HepG2 (cell line): ENCODE results near the gene ATL2. TPM values are rescaled to one million over a fixed set of nuclear protein-coding genes. Genes with fewer than 3 reads are reported as not detected.
A peak's percentile ranks its signal among the peaks of the same experiment; 100 is the strongest.

ENCODE experiments used
- ATAD3A ChIP-seq: sonication (generic); formaldehyde crosslinking; IDR thresholded peaks from 2 replicates; pipeline ENCODE4 v1.4.0; 2020; ENCODE audit warnings: missing genetic modification reagents
- ATF7-NPFF ChIP-seq: sonication (generic); formaldehyde crosslinking; IDR thresholded peaks from 2 replicates; pipeline ENCODE4 v1.8.1; 2023; ENCODE audit warnings: mild to moderate bottlenecking, low read depth, missing genetic modification reagents, moderate library complexity
- DMAP1 ChIP-seq: IDR thresholded peaks from 2 replicates; pipeline ENCODE4 v1.6.1; 2016
- FOXA1 ChIP-seq, 2 experiments: fragments of 450-650 bp in 1 of 2; sonication (generic) in 1 of 2; formaldehyde crosslinking in 1 of 2; IDR thresholded peaks; 2 replicates each; pipeline versions ENCODE4 v1.4.0 to v1.6.1; 2016 to 2020; ENCODE audit warnings: missing genetic modification reagents in 1 of 2
- HMG20A ChIP-seq: IDR thresholded peaks from 2 replicates; pipeline ENCODE4 v1.6.1; 2016; ENCODE audit warnings: borderline replicate concordance
- JARID2 ChIP-seq: sonication (generic); formaldehyde crosslinking; IDR thresholded peaks from 2 replicates; pipeline ENCODE4 v1.8.1; 2023; ENCODE audit warnings: missing genetic modification reagents, inconsistent platforms; ENCODE audit not compliant: insufficient replicate concordance
- PHF5A ChIP-seq: IDR thresholded peaks from one replicate; pipeline ENCODE4 v1.6.1; 2018; ENCODE audit warnings: low read depth, missing genetic modification reagents; ENCODE audit not compliant: unreplicated experiment
- RBM22 ChIP-seq: fragments of 200-400 bp; formaldehyde crosslinking; optimal IDR thresholded peaks from 2 replicates; pipeline ENCODE3; 2017; ENCODE audit warnings: mild to moderate bottlenecking, low read length, moderate library complexity
- ZBTB21 ChIP-seq: sonication (generic); formaldehyde crosslinking; IDR thresholded peaks from 2 replicates; pipeline ENCODE4 v1.4.0; 2020; ENCODE audit warnings: missing genetic modification reagents
- ZFP82 ChIP-seq: sonication (generic); formaldehyde crosslinking; IDR thresholded peaks from 2 replicates; pipeline ENCODE4 v1.5.1; 2020; ENCODE audit warnings: mild to moderate bottlenecking, missing genetic modification reagents, borderline replicate concordance
- ZFP90 ChIP-seq: sonication (generic); formaldehyde crosslinking; IDR thresholded peaks from 2 replicates; pipeline ENCODE4 v1.8.0; 2022; ENCODE audit warnings: missing genetic modification reagents, mild to moderate bottlenecking, inconsistent platforms, borderline replicate concordance
- ZNF101 ChIP-seq: sonication (generic); formaldehyde crosslinking; IDR thresholded peaks from 2 replicates; pipeline ENCODE4 v1.4.0; 2020; ENCODE audit warnings: mild to moderate bottlenecking, low read depth, missing genetic modification reagents, borderline replicate concordance
- ZNF317 ChIP-seq: sonication (generic); formaldehyde crosslinking; IDR thresholded peaks from 2 replicates; pipeline ENCODE4 v1.5.0; 2020; ENCODE audit warnings: mild to moderate bottlenecking, missing genetic modification reagents
- ZNF446 ChIP-seq: sonication (generic); formaldehyde crosslinking; IDR thresholded peaks from 2 replicates; pipeline ENCODE4 v1.5.0; 2020; ENCODE audit warnings: mild to moderate bottlenecking, missing genetic modification reagents
- ZNF552 ChIP-seq: sonication (generic); formaldehyde crosslinking; IDR thresholded peaks from 2 replicates; pipeline ENCODE4 v1.9.0; 2022; ENCODE audit warnings: missing genetic modification reagents, mild to moderate bottlenecking, borderline replicate concordance
- ZNF615 ChIP-seq: sonication (generic); formaldehyde crosslinking; IDR thresholded peaks from 2 replicates; pipeline ENCODE4 v1.5.0; 2020; ENCODE audit warnings: mild to moderate bottlenecking, missing genetic modification reagents, borderline replicate concordance
- ZNF672 ChIP-seq: sonication (generic); formaldehyde crosslinking; IDR thresholded peaks from 2 replicates; pipeline ENCODE4 v1.8.1; 2022; ENCODE audit warnings: missing genetic modification reagents
- ZNF713 ChIP-seq: sonication (generic); formaldehyde crosslinking; IDR thresholded peaks from 2 replicates; pipeline ENCODE4 v1.4.0; 2020; ENCODE audit warnings: mild to moderate bottlenecking, missing genetic modification reagents
- ZNF768 ChIP-seq: sonication (generic); formaldehyde crosslinking; IDR thresholded peaks from 2 replicates; pipeline ENCODE4 v1.4.0; 2020; ENCODE audit warnings: missing genetic modification reagents
- ZNF850 ChIP-seq: sonication (generic); formaldehyde crosslinking; conservative IDR thresholded peaks from 2 replicates; pipeline ENCODE4 v1.9.0; 2021; ENCODE audit warnings: mild to moderate bottlenecking, missing genetic modification reagents
- polyA plus RNA-seq, 8 experiments: library from polyadenylated mRNA; depleted of rRNA in 3 of 8; stranded (reverse) in 7 of 8; unstranded in 1 of 8; fragments of >200 nt; fragmentation: Illumina TruSeq in 4 of 8; extraction: Trizol in 4 of 8; gene quantifications; 2 replicates each; pipeline versions ENCODE4 v1.2.1 to v1.2.3, GENCODE V29; 2011 to 2016; ENCODE audit warnings: low read depth in 4 of 8, missing spikeins in 1 of 8, mixed read lengths in 1 of 8; ENCODE audit not compliant: insufficient read depth in 1 of 8
- total RNA-seq, 5 experiments: library from RNA; depleted of rRNA; stranded (reverse); fragments of >200 nt; fragmentation: Illumina TruSeq; extraction: Trizol; gene quantifications; 2 replicates each; pipeline ENCODE4 v1.2.3, GENCODE V29; 2016; ENCODE audit warnings: low read depth in 1 of 5
- TF ChIP-seq, protein P1 (sequence below): sonication (generic); formaldehyde crosslinking; IDR thresholded peaks from 2 replicates; pipeline ENCODE4 v1.4.0; 2020; ENCODE audit warnings: missing genetic modification reagents, mild to moderate bottlenecking, borderline replicate concordance
- TF ChIP-seq, protein P2 (sequence below): IDR thresholded peaks from 2 replicates; pipeline ENCODE4 v1.6.1; 2012; ENCODE audit warnings: low read depth, low read length, improper control_type of control experiment
- TF ChIP-seq, protein P3 (sequence below): sonication (generic); formaldehyde crosslinking; IDR thresholded peaks from 2 replicates; pipeline ENCODE4 v1.4.0; 2020; ENCODE audit warnings: missing genetic modification reagents
- TF ChIP-seq, protein P4 (sequence below): sonication (generic); formaldehyde crosslinking; IDR thresholded peaks from 2 replicates; pipeline ENCODE4 v1.4.0; 2020; ENCODE audit warnings: mild to moderate bottlenecking, missing genetic modification reagents

Gene ATL2
- total and polyA plus RNA-seq, 2 of the 13 experiments (the other 11 are each of a cell fraction or from before 2014, with no cell fraction given): 56.5 to 119 TPM

DNA sequence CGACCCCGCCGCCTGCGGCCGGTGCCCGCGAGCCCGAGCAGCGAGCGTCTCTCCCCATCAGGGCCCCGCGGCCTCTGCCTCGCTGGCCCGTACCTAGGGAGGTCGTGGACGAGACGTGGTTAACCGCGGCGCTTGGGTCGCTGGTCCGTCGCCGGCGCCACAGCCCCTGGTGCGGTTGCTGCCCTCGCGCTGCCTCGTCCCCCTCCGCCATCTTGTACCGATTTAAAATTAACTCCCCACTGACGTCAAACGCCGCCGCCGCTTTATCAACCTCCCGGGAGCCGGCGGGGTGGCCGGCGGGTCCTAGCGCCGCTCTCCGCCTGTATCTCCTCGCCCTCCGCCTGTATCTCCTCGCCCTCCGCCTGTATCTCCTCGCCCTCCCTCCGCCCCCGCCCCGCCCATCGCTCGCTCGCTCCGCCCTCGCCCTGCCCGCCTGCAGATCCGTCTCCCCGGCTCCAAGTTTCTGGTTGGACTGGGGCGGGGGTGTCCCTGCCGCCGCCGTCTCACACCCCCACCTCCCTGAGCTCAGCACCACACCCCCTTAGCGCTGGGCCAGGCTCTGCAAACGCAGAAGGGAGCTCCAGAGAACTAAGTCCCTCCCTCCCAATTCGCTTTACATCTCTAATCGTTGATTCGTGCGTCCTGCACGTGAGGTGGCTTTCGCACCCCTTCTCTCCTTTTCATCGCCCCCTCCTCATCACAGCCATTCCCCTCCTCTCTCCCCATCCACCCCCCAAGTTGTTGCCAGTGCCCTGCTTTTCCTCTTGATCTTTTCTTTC lies at the start of gene ATL2 (continued):
- TF ChIP-seq JARID2 (CRISPR knock-in tag): no peak
- no peak for TF ChIP-seq RBM22
- peak; percentile 70; the same call in 1 of the 2 replicates for TF ChIP-seq ZFP82
- peak; percentile 89 for TF ChIP-seq DMAP1
- TF ChIP-seq ZNF672 (CRISPR knock-in tag): no peak
- TF ChIP-seq ZNF317 (CRISPR knock-in tag): peak; percentile 25; the same call in 1 of the 2 replicates
- TF ChIP-seq, protein P1, sequence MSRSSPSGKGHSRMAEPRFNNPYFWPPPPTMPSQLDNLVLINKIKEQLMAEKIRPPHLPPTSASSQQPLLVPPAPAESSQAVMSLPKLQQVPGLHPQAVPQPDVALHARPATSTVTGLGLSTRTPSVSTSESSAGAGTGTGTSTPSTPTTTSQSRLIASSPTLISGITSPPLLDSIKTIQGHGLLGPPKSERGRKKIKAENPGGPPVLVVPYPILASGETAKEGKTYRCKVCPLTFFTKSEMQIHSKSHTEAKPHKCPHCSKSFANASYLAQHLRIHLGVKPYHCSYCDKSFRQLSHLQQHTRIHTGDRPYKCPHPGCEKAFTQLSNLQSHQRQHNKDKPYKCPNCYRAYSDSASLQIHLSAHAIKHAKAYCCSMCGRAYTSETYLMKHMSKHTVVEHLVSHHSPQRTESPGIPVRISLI (CRISPR knock-in tag): no peak; the same call in 1 of the 2 replicates
- no peak for TF ChIP-seq ZNF446 (CRISPR knock-in tag)
- 0 out of 2 replicates have a peak, but pooled peaks have one; percentile 40 for TF ChIP-seq ZNF552 (CRISPR knock-in tag)
- TF ChIP-seq, protein P2, sequence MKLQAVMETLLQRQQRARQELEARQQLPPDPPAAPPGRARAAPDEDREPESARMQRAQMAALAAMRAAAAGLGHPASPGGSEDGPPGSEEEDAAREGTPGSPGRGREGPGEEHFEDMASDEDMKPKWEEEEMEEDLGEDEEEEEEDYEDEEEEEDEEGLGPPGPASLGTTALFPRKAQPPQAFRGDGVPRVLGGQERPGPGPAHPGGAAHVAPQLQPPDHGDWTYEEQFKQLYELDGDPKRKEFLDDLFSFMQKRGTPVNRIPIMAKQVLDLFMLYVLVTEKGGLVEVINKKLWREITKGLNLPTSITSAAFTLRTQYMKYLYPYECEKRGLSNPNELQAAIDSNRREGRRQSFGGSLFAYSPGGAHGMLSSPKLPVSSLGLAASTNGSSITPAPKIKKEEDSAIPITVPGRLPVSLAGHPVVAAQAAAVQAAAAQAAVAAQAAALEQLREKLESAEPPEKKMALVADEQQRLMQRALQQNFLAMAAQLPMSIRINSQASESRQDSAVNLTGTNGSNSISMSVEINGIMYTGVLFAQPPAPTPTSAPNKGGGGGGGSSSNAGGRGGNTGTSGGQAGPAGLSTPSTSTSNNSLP: peak; percentile 77; the same call in 1 of the 2 replicates
- peak; percentile 47; the same call in 1 of the 2 replicates for TF ChIP-seq ZNF768
- no peak for TF ChIP-seq ZNF850 (CRISPR knock-in tag)
- TF ChIP-seq HMG20A: no peak
- no peak for TF ChIP-seq FOXA1 (IDR thresholded peaks at IDR 0.05)
- TF ChIP-seq FOXA1 (CRISPR knock-in tag; IDR thresholded peaks at IDR 0.05): peak; percentile 31; the same call in 1 of the 2 replicates
- TF ChIP-seq ZBTB21: peak; percentile 47; the same call in 1 of the 2 replicates
- peak; percentile 30 for TF ChIP-seq PHF5A (CRISPR knock-in tag)
- TF ChIP-seq ZNF615 (CRISPR knock-in tag): no peak
- TF ChIP-seq ZNF101 (CRISPR knock-in tag): no peak
- no peak for TF ChIP-seq ATAD3A (CRISPR knock-in tag)
- TF ChIP-seq ZNF713: 0 out of 2 replicates have a peak, but pooled peaks have one; percentile 23
- TF ChIP-seq, protein P3, sequence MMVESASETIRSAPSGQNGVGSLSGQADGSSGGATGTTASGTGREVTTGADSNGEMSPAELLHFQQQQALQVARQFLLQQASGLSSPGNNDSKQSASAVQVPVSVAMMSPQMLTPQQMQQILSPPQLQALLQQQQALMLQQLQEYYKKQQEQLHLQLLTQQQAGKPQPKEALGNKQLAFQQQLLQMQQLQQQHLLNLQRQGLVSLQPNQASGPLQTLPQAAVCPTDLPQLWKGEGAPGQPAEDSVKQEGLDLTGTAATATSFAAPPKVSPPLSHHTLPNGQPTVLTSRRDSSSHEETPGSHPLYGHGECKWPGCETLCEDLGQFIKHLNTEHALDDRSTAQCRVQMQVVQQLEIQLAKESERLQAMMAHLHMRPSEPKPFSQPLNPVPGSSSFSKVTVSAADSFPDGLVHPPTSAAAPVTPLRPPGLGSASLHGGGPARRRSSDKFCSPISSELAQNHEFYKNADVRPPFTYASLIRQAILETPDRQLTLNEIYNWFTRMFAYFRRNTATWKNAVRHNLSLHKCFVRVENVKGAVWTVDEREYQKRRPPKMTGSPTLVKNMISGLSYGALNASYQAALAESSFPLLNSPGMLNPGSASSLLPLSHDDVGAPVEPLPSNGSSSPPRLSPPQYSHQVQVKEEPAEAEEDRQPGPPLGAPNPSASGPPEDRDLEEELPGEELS (CRISPR knock-in tag): peak; percentile 72
- no peak for TF ChIP-seq ZFP90 (CRISPR knock-in tag)
- TF ChIP-seq, protein P4, sequence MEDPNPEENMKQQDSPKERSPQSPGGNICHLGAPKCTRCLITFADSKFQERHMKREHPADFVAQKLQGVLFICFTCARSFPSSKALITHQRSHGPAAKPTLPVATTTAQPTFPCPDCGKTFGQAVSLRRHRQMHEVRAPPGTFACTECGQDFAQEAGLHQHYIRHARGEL (CRISPR knock-in tag): no peak
- TF ChIP-seq ATF7-NPFF (CRISPR knock-in tag): peak; percentile 92
